ENCODE measurements around the gene C20orf96. TPM values are rescaled to one million over a fixed set of nuclear protein-coding genes. Genes with fewer than 3 reads are reported as not detected.

Gene C20orf96
- total and polyA plus RNA-seq, 2 of the 4 experiments (the other 2 are of a cell fraction) = 2.0 to 9.8 TPM

DNA sequence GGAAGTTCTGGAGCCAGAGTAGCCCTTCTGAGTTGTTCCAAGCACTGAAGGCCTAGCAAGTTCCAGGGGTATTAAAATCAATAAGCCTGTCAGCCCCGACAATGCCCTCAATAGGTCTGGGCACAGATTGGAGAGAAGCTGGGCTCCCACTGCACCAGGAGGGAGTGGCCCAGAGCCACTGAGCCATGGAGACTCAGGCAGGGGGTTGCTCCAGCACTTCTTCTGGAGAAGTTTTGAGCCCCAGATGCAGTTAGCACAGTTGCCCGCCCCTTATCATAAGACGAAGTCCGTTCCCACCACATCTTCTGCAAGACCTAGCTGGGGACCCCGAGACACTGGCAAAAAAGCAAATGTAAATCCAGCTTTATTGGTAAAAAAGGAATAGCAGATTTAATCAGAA is 20.0 kb downstream of the C20orf96 start:
- no peak for ATAC-seq (ENCODE audit: low read depth)
- no peaks in the 10 kb centered on the region for H3K79me1 ChIP-seq (ENCODE audit: low read depth in 1 of 2, low read length in 2 of 2)
- H2AFZ ChIP-seq (replicated peaks; ENCODE audit: low read length, poor library complexity) = no peak overlapping the region
- H3K56ac ChIP-seq (ENCODE audit: extremely low read depth, insufficient read depth, low read length) = no peak overlapping the region
- no peak overlapping the region for H3K27ac ChIP-seq (ENCODE audit: insufficient read depth, low read length)
- H4K5ac ChIP-seq (ENCODE audit: low read depth, low read length) = no peak overlapping the region
- TF ChIP-seq, protein P1, sequence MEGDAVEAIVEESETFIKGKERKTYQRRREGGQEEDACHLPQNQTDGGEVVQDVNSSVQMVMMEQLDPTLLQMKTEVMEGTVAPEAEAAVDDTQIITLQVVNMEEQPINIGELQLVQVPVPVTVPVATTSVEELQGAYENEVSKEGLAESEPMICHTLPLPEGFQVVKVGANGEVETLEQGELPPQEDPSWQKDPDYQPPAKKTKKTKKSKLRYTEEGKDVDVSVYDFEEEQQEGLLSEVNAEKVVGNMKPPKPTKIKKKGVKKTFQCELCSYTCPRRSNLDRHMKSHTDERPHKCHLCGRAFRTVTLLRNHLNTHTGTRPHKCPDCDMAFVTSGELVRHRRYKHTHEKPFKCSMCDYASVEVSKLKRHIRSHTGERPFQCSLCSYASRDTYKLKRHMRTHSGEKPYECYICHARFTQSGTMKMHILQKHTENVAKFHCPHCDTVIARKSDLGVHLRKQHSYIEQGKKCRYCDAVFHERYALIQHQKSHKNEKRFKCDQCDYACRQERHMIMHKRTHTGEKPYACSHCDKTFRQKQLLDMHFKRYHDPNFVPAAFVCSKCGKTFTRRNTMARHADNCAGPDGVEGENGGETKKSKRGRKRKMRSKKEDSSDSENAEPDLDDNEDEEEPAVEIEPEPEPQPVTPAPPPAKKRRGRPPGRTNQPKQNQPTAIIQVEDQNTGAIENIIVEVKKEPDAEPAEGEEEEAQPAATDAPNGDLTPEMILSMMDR (conservative IDR thresholded peaks at IDR 0.05; ENCODE audit: low read depth, low read length) = no peak
- TF ChIP-seq, protein P2, sequence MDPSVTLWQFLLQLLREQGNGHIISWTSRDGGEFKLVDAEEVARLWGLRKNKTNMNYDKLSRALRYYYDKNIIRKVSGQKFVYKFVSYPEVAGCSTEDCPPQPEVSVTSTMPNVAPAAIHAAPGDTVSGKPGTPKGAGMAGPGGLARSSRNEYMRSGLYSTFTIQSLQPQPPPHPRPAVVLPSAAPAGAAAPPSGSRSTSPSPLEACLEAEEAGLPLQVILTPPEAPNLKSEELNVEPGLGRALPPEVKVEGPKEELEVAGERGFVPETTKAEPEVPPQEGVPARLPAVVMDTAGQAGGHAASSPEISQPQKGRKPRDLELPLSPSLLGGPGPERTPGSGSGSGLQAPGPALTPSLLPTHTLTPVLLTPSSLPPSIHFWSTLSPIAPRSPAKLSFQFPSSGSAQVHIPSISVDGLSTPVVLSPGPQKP (IDR thresholded peaks at IDR 0.05; ENCODE audit: borderline replicate concordance, low read depth, low read length) = no peak
- TF ChIP-seq MAFK (IDR thresholded peaks at IDR 0.05; ENCODE audit: low read depth, low read length) (no peak), MAZ (IDR thresholded peaks at IDR 0.05; ENCODE audit: borderline replicate concordance, low read depth, low read length) (no peak), SMC3 (IDR thresholded peaks at IDR 0.05; ENCODE audit: low read depth, low read length) (no peak), RCOR1 (IDR thresholded peaks at IDR 0.05; ENCODE audit: insufficient replicate concordance, low read length) (no peak), CHD1 (IDR thresholded peaks at IDR 0.05; ENCODE audit: low read depth, low read length) (no peak), RFX5 (IDR thresholded peaks at IDR 0.05; ENCODE audit: low read depth, low read length) (no peak), MXI1 (IDR thresholded peaks at IDR 0.05; ENCODE audit: borderline replicate concordance, low read depth, low read length) (no peak), FOS (IDR thresholded peaks at IDR 0.05; ENCODE audit: low read depth, low read length) (no peak), BHLHE40 (IDR thresholded peaks at IDR 0.05; ENCODE audit: low read depth, low read length) (no peak), CEBPB (IDR thresholded peaks at IDR 0.05; ENCODE audit: low read depth, low read length) (no peak), RAD21 (IDR thresholded peaks at IDR 0.05; ENCODE audit: low read length) (no peak), NFE2L2 (IDR thresholded peaks at IDR 0.05; ENCODE audit: low read depth, low read length) (no peak), POLR2A (IDR thresholded peaks at IDR 0.05; ENCODE audit: low read depth, low read length) (no peak)
- TF ChIP-seq, protein P3, sequence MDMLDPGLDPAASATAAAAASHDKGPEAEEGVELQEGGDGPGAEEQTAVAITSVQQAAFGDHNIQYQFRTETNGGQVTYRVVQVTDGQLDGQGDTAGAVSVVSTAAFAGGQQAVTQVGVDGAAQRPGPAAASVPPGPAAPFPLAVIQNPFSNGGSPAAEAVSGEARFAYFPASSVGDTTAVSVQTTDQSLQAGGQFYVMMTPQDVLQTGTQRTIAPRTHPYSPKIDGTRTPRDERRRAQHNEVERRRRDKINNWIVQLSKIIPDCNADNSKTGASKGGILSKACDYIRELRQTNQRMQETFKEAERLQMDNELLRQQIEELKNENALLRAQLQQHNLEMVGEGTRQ (IDR thresholded peaks at IDR 0.05; ENCODE audit: low read depth, low read length) = no peak
- H2AK9ac ChIP-seq (replicated peaks; ENCODE audit: low read depth, low read length, poor library complexity) = no peak overlapping the region
- H3K4me3 ChIP-seq (ENCODE audit: insufficient read depth, low read depth, low read length) = no peak overlapping the region
- no peak overlapping the region for H2BK15ac ChIP-seq (ENCODE audit: low read depth, low read length)
- ChIA-PET CTCF (no interaction called here), POLR2A (ENCODE audit: unreplicated experiment) (no interaction called here)
- no peak overlapping the region for H3K4me2 ChIP-seq (ENCODE audit: low read depth, low read length)
- H3K9me3 ChIP-seq (ENCODE audit: control insufficient read depth, insufficient read depth, low read length) = no peaks in the 10 kb centered on the region
- dilution Hi-C loops (cut with HindIII; ENCODE audit: low sequenced_read_pairs, unreplicated experiment) (no loop called here), in situ Hi-C loops (cut with MboI; ENCODE audit: low sequenced_read_pairs) (no loop called here), intact Hi-C loops (cut with micrococcal nuclease) (no loop called here)
- H4K20me1 ChIP-seq (ENCODE audit: insufficient read depth, low read length) = no peaks in the 10 kb centered on the region
- no peak overlapping the region for H4K8ac ChIP-seq (ENCODE audit: low read depth in 2 of 2, low read length in 2 of 2)
- no TSS peak for BruUV-seq (replicated peaks)
- H2BK5ac ChIP-seq (ENCODE audit: low read depth, low read length, poor library complexity, severe bottlenecking) = no peak overlapping the region
- no peak overlapping the region for H2AK5ac ChIP-seq (ENCODE audit: low read depth, low read length)
- H2BK120ac ChIP-seq (ENCODE audit: low read depth, low read length) = no peak overlapping the region
- no peak overlapping the region for H3K9ac ChIP-seq (ENCODE audit: low read depth, low read length)
- H3K27me3 ChIP-seq (ENCODE audit: control insufficient read depth, insufficient read depth, low read length) = no peaks in the 10 kb centered on the region
- H3K14ac ChIP-seq (replicated peaks; ENCODE audit: low read depth, low read length) = no peak overlapping the region
- H3K4ac ChIP-seq (ENCODE audit: low read depth, low read length) = no peak overlapping the region
- peaks cover 2% of the 10 kb centered on the region; the same call in 1 of the 2 replicates for H3K36me3 ChIP-seq (ENCODE audit: control insufficient read depth, insufficient read depth, low read length)
- H3K18ac ChIP-seq (ENCODE audit: low read depth, low read length) = no peak overlapping the region
- H4K91ac ChIP-seq (ENCODE audit: insufficient read depth, low read depth, low read length) = no peak overlapping the region
- H2BK20ac ChIP-seq (ENCODE audit: low read depth, low read length) = no peak overlapping the region
- no peaks in the 10 kb centered on the region; the same call in 1 of the 2 replicates for H3K9me1 ChIP-seq (ENCODE audit: insufficient read depth, low read length)
- H3K23ac ChIP-seq (ENCODE audit: low read depth, low read length) = no peak overlapping the region
- 86% methylated on average over 1 of the region's 5 CpGs; no CpG with 5 or more reads in 1 of the 2 experiments for WGBS, 2 experiments (ENCODE audit: extremely low coverage in 2 of 2, insufficient read length in 1 of 2)
- no peaks in the 10 kb centered on the region for H3K4me1 ChIP-seq (ENCODE audit: control insufficient read depth, insufficient read depth, low read length)
- DNase-seq = no peak
